OCI-M1 (cell line): ENCODE measurements around the gene RBBP7.

Experiments
- DNase-seq: peaks from one replicate; lab custom pipeline; 2025; lab: John Stamatoyannopoulos, UW

Gene RBBP7

GRCh38 chrX:16826207-16826606 is 44.0 kb downstream of the RBBP7 start:
- peak; percentile 61 for DNase-seq

- no peak for DNase-seq
These were observed 44.7 kb downstream of the RBBP7 start for GRCh38 chrX:16825264-16826035.

GRCh38 chrX:16822723-16823122 is 47.4 kb downstream of the RBBP7 start:
- no peak for DNase-seq

- no peak for DNase-seq
These were observed 50.5 kb downstream of the RBBP7 start for GRCh38 chrX:16819634-16820033.

- no peak for DNase-seq
These were observed 55.6 kb downstream of the RBBP7 start for GRCh38 chrX:16814597-16814996.

- DNase-seq: peak; percentile 63
These were observed 62.1 kb downstream of the RBBP7 start for GRCh38 chrX:16807976-16808542.

- DNase-seq: peak; percentile 53
These were observed 62.6 kb downstream of the RBBP7 start for GRCh38 chrX:16807548-16807947.

GRCh38 chrX:16804923-16805464 is 65.2 kb downstream of the RBBP7 start:
- no peak for DNase-seq

GRCh38 chrX:16797841-16798240 is 72.3 kb downstream of the RBBP7 start:
- DNase-seq: no peak

- DNase-seq: no peak
These were observed 72.8 kb downstream of the RBBP7 start for GRCh38 chrX:16797358-16797757.

- DNase-seq: peak; percentile 19
These were observed 73.9 kb downstream of the RBBP7 start for GRCh38 chrX:16796298-16796697.
